Calu3 (cell line): ENCODE data around the gene STX2. TPM values are rescaled to one million over a fixed set of nuclear protein-coding genes. Genes with fewer than 3 reads are reported as not detected.

Experiments used
- BruUV-seq: library from RNA; stranded (reverse); fragments of 400-500 nt; replicated peaks from 2 replicates; lab custom pipeline; 2021; lab: Mats Ljungman, UMichigan
- CTCF ChIA-PET: fragments of 300-600 bp; sonication (Branson Sonifier 250); formaldehyde crosslinking; loops from one replicate; lab custom pipeline; 2022; ENCODE audit warnings: antibody characterized with exemption; lab: Charles Lee
- DNase-seq: peaks from one replicate; pipeline ENCODE4 v3.0.0; 2022
- H3K27ac Mint-ChIP-seq: one replicate; pipeline ENCODE4 v1.8.0; 2022; ENCODE audit warnings: mixed read lengths; ENCODE audit not compliant: unreplicated experiment
- H3K27me3 Mint-ChIP-seq: one replicate; pipeline ENCODE4 v1.8.0; 2022; ENCODE audit warnings: mixed read lengths; ENCODE audit not compliant: unreplicated experiment
- H3K36me3 Mint-ChIP-seq: one replicate; pipeline ENCODE4 v1.8.0; 2022; ENCODE audit warnings: mild to moderate bottlenecking, moderate library complexity, mixed read lengths; ENCODE audit not compliant: insufficient read depth, unreplicated experiment
- H3K4me1 Mint-ChIP-seq: one replicate; pipeline ENCODE4 v1.8.0; 2022; ENCODE audit warnings: mild to moderate bottlenecking, low read depth, mixed read lengths; ENCODE audit not compliant: unreplicated experiment
- H3K4me3 Mint-ChIP-seq: one replicate; pipeline ENCODE4 v1.8.0; 2022; ENCODE audit warnings: mild to moderate bottlenecking, low read depth, moderate library complexity, mixed read lengths; ENCODE audit not compliant: unreplicated experiment
- H3K9me3 Mint-ChIP-seq: one replicate; pipeline ENCODE4 v1.8.0; 2022; ENCODE audit warnings: low read depth, mixed read lengths; ENCODE audit not compliant: unreplicated experiment
- CTCF ChIP-seq: fragments of 200-600 bp; IDR thresholded peaks from one replicate; pipeline ENCODE4 v1.8.0; 2022; ENCODE audit warnings: antibody characterized with exemption; ENCODE audit not compliant: unreplicated experiment
- intact Hi-C: fragments of 100-400 bp; cut with micrococcal nuclease; formaldehyde crosslinking; loops from one replicate; pipeline ENCODE4 v1.10.0; 2022; ENCODE audit not compliant: unreplicated experiment
- total RNA-seq: library from RNA; stranded (reverse); gene quantifications from 2 replicates; pipeline ENCODE4 v1.2.3, GENCODE V29; 2022

The STX2 gene
- total RNA-seq, 1 experiment from 2014 or later, result 26.7 TPM

GRCh38 chr12:130742112-130742511, 96.9 kb downstream of the STX2 start:
- no peak for TF ChIP-seq CTCF
- BruUV-seq, result no TSS peak
- H3K9me3 Mint-ChIP-seq, result peaks cover 6% of the 10 kb centered on the region
- H3K4me1 Mint-ChIP-seq, result no peaks in the 10 kb centered on the region
- no peaks in the 10 kb centered on the region for H3K36me3 Mint-ChIP-seq
- no peaks in the 10 kb centered on the region for H3K27me3 Mint-ChIP-seq
- CTCF ChIA-PET, result no interaction called here
- H3K27ac Mint-ChIP-seq, result no peak overlapping the region
- no peak for DNase-seq
- intact Hi-C loops, result no loop called here
- H3K4me3 Mint-ChIP-seq, result no peak overlapping the region

Other genes with a start within 250 kb of the STX2 start
- gene RIMBP2, start 123.0 kb downstream of the STX2 start, total RNA-seq, result 6.1 and 6.2 TPM in 2 replicates
- gene RAN, start 32.8 kb upstream of the STX2 start, total RNA-seq, result 1,463 and 1,538 TPM in 2 replicates
- not detected in 2 replicates for gene ADGRD1, start 114.7 kb upstream of the STX2 start, total RNA-seq